H1 (cell line): ENCODE data around the gene CIZ1. TPM values are rescaled to one million over a fixed set of nuclear protein-coding genes. Genes with fewer than 3 reads are reported as not detected.
A peak's percentile ranks its signal among the peaks of the same experiment; 100 is the strongest.

Experiments
- CHD7 ChIP-seq: fragments of 300-600 bp; sonication (generic); IDR thresholded peaks from 2 replicates; pipeline ENCODE4 v1.7.1; 2012; ENCODE audit warnings: low read length, moderate library complexity, mild to moderate bottlenecking, inconsistent platforms; ENCODE audit not compliant: insufficient replicate concordance
- E2F6 ChIP-seq: IDR thresholded peaks from 2 replicates; pipeline ENCODE4 v1.6.1; 2012; ENCODE audit warnings: inconsistent platforms
- HDAC2 ChIP-seq, 2 experiments: fragments of 300-600 bp in 1 of 2; sonication (generic) in 1 of 2; IDR thresholded peaks; 2 replicates each; pipeline ENCODE4 v1.6.1; 2011 to 2012; ENCODE audit warnings: low read depth in 2 of 2, low read length in 2 of 2, mild to moderate bottlenecking in 2 of 2, moderate library complexity in 2 of 2, borderline replicate concordance in 1 of 2, inconsistent platforms in 1 of 2
- KDM1A ChIP-seq: fragments of 200-600, 300-600 bp; sonication (generic); IDR thresholded peaks from 2 replicates; pipeline ENCODE4 v1.7.1; 2016; ENCODE audit warnings: mild to moderate bottlenecking, low read length, borderline replicate concordance
- NANOG ChIP-seq: IDR thresholded peaks from 2 replicates; pipeline ENCODE4 v1.6.1; 2011; ENCODE audit warnings: low read length, low read depth, mild to moderate bottlenecking, inconsistent platforms; ENCODE audit not compliant: insufficient read depth, poor library complexity, severe bottlenecking
- SIRT6 ChIP-seq: IDR thresholded peaks from one replicate; pipeline ENCODE4 v1.7.1; 2012; ENCODE audit warnings: low read length, inconsistent platforms
- ZNF274 ChIP-seq: IDR thresholded peaks from 2 replicates; pipeline ENCODE4 v1.7.0; 2012; ENCODE audit warnings: low read length, borderline replicate concordance; ENCODE audit errors: extremely low read depth
- polyA plus RNA-seq, 7 experiments: library from polyadenylated mRNA; depleted of rRNA in 3 of 7; stranded (reverse) in 5 of 7; unstranded in 2 of 7; fragments of >200 nt in 5 of 7; fragments of 200-250 nt in 2 of 7; gene quantifications; 1 replicate in 5 of 7; 2 replicates in 1 of 7; 4 replicates in 1 of 7; pipeline versions ENCODE4 v1.2.1 to v1.2.3, GENCODE V29; 2011 to 2013; ENCODE audit warnings: missing spikeins in 2 of 7, mixed read lengths in 2 of 7
- total RNA-seq: library from RNA; stranded (reverse); fragmentation: NEBNext Ultra II Directional; extraction: Animal tissue kit (Norgen Biotek cat#: 25700); gene quantifications from 2 replicates; pipeline ENCODE4 v1.2.1, GENCODE V29; 2021
- TF ChIP-seq, protein P1 (sequence below): IDR thresholded peaks from 2 replicates; pipeline ENCODE4 v1.6.1; 2012; ENCODE audit warnings: inconsistent platforms

The CIZ1 gene
- total and polyA plus RNA-seq, 2 of the 8 experiments (the other 6 are each of a cell fraction or from before 2014, with no cell fraction given) = 66.0 to 107 TPM

GRCh38 chr9:128192601-128193371 is 1.4 kb upstream of the CIZ1 start (continued):
- TF ChIP-seq CHD7 (no peak), E2F6 (peak; percentile 57), SIRT6 (no peak), KDM1A (no peak), NANOG (no peak), HDAC2 (IDR thresholded peaks at IDR 0.05; ENCODE audit: borderline replicate concordance in 1 of 2, low read depth in 2 of 2, low read length in 2 of 2) (no peak), ZNF274 (no peak)
- TF ChIP-seq, protein P1, sequence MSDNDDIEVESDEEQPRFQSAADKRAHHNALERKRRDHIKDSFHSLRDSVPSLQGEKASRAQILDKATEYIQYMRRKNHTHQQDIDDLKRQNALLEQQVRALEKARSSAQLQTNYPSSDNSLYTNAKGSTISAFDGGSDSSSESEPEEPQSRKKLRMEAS = peak; percentile 54; the same call in 1 of the 2 replicates
